Cardiac fibroblast (primary cell): ENCODE results near the gene FANCI.

Experiments
- DNase-seq, 2 donors: peaks; one replicate each; pipeline versions ENCODE4 v3.0.0 to v3.0.0-alpha.2; 2010; ENCODE audit warnings: low read depth in 2 of 2
- H3K4me3 ChIP-seq, 2 donors: replicated peaks in 1 of 2; 1 replicate in 1 of 2; 2 replicates in 1 of 2; pipeline ENCODE4 v1.5.1; 2011; ENCODE audit warnings: low read depth in 2 of 2, low read length in 2 of 2, mild to moderate bottlenecking in 2 of 2, moderate library complexity in 1 of 2
- TF ChIP-seq, protein P1 (sequence below): IDR thresholded peaks from one replicate; pipeline ENCODE4 v1.5.1; 2011; ENCODE audit warnings: low read depth, mild to moderate bottlenecking, low read length, inconsistent platforms

The FANCI gene

GRCh38 chr15:89217686-89218376 is 25.9 kb upstream of the FANCI start:
- no peak for DNase-seq
- TF ChIP-seq, protein P1, sequence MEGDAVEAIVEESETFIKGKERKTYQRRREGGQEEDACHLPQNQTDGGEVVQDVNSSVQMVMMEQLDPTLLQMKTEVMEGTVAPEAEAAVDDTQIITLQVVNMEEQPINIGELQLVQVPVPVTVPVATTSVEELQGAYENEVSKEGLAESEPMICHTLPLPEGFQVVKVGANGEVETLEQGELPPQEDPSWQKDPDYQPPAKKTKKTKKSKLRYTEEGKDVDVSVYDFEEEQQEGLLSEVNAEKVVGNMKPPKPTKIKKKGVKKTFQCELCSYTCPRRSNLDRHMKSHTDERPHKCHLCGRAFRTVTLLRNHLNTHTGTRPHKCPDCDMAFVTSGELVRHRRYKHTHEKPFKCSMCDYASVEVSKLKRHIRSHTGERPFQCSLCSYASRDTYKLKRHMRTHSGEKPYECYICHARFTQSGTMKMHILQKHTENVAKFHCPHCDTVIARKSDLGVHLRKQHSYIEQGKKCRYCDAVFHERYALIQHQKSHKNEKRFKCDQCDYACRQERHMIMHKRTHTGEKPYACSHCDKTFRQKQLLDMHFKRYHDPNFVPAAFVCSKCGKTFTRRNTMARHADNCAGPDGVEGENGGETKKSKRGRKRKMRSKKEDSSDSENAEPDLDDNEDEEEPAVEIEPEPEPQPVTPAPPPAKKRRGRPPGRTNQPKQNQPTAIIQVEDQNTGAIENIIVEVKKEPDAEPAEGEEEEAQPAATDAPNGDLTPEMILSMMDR: no peak

DNA sequence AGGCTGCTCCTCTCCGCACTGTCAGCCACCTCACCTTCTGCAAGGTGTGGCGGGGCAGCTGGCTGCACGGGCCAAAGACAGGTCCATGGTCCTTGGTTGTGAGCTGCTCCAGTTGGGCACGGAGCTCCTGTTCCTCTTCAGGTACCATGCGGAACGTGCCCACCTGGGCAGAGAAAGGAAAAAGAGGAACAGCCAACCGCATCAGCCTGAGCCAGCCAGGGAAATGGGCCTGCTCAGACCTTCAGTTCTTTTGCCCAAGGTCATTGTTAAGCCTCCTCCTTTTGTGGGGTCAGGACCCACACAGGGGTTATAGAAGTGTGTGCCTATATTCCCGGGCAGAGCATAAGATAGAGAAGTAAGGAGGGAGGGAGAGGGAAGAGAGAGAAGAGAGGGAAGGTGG is 25.2 kb upstream of the FANCI start:
- no peak overlapping the region for H3K4me3 ChIP-seq
- TF ChIP-seq, protein P1: no peak
- no peak for DNase-seq

More at GRCh38 chr15:89217686-89218376, 25.9 kb upstream of the FANCI start:
- no peak overlapping the region for H3K4me3 ChIP-seq

- DNase-seq: no peak
- no peak within 1 kb of the TSS for H3K4me3 ChIP-seq
- TF ChIP-seq, protein P1: no peak
These were observed 22.2 kb upstream of the FANCI start, which contains the start of gene RLBP1 for GRCh38 chr15:89221543-89221942. TSS of gene RLBP1 (minus strand) at chr15:89221579. CDS start at chr15:89218975, 2,604 bp downstream.

GRCh38 chr15:89225588-89225987 is 18.2 kb upstream of the FANCI start:
- no peak overlapping the region for H3K4me3 ChIP-seq
- TF ChIP-seq, protein P1: no peak
- DNase-seq: no peak

GRCh38 chr15:89226359-89227221 is 17.2 kb upstream of the FANCI start:
- H3K4me3 ChIP-seq: no peak overlapping the region
- DNase-seq: no peak
- TF ChIP-seq, protein P1: no peak

DNA sequence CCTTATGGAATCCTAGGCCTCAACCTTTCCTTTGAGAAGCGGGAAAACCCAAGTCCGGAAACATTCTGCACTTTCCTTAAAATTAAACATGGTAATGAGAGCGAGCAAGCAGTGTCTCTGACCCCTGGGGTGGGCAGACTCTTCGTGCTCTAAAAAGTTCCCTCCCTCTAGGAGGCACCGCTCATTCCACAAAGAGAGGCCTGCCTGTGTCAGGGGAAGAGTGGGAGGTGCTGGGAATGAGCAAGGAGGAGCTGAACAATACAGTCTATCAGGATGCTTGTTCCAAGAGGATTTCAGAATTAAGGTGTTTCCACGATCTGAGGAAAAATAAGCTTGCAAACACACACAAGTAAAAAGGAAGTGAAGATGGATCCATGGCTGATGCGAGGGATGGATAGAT is 16.4 kb upstream of the FANCI start:
- TF ChIP-seq, protein P1: no peak
- no peak overlapping the region for H3K4me3 ChIP-seq
- DNase-seq: no peak
